ENCODE measurements around the gene DGKE.

The DGKE gene

DNA sequence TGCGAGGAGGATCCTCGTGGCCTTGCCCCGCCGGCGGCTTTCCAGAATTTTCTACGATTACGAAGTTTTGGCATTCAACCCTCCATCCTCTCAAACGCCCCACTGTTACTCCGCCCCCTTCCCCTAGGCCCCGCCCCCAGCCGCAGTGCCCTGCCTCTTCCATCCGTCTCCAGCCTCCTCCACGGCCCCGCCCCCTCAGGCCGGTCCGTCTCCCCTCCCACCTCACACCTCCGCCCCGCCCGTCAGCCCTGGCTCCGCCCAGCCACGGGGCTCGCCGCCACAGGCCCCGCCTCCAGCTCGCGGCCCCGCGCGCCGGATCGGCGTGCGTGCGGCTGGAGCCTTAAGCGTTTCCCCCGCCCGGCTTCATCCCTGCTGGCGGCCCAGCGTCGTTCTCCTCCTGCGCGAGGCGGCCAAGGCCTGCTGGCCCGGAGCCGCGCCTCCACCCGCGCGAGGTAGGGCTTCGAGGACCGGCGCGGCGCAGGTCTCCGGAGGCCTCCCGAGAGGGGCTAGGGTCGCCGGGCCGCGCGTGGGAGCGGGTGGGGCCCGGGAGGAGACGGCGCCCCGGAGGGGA lies at the start of gene DGKE, which contains the start of gene C17orf67:
Gene DGKE, plus strand, starts transcription at position 343 of the 571 bp plus-strand sequence. CDS start 645 bp downstream, outside the sequence.
Gene C17orf67, minus strand, starts transcription at position 112 of the 571 bp plus-strand sequence. CDS start 18,110 bp downstream, outside the sequence.
- peak; percentile 31 to 98 (median 94) for DNase-seq

GRCh38 chr17:56785405-56785804 lies 48.5 kb upstream of the DGKE start:
- no peak for DNase-seq

- DNase-seq = no peak
These were observed 47.8 kb upstream of the DGKE start for GRCh38 chr17:56785997-56786680.

DNA sequence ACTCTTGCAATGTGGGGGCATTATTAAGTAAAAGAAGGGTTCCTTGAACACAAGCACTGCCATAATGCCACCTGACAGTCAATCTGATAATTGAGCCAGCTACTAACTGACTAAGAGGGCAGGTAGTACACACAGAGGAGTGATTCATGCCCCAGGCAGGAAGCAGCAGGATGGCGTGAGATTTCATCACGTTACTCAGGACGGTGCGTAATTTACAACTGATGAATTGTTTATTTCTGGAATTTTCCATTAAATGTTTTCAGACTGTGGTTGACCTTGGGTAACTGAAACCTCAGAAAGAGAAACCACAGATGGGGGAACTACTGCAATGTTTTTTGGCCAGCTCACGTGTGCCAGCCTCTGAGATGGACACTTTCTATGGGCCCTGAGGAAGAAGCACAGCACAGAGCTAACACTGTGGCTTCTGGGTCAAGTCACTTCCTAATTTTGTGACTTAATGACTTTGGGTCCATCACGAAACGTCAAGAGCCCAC lies 46.9 kb upstream of the DGKE start:
- no peak for DNase-seq

DNA sequence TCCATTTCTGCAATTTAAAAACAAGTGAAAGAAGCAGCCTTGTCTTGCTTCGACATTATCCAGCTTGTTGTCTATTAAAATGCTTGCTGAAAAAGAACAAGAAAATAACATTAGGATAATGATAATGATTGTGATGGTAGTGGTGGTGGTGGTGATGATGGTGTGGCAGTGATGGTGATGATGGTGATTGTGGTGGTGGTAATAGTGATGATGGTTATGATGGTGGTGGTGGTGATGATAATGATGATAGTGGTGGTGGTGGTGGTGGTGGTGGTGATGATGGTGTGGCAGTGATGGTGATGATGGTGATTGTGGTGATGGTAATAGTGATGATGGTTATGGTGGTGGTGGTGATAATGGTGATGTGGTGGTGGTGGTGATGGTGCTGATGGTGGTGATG lies 41.7 kb upstream of the DGKE start:
- DNase-seq = no peak

- peak in 9 of 58 donors; percentile 2 to 34 (median 5) for DNase-seq
These were observed 40.4 kb upstream of the DGKE start for GRCh38 chr17:56793531-56793930.

DNA sequence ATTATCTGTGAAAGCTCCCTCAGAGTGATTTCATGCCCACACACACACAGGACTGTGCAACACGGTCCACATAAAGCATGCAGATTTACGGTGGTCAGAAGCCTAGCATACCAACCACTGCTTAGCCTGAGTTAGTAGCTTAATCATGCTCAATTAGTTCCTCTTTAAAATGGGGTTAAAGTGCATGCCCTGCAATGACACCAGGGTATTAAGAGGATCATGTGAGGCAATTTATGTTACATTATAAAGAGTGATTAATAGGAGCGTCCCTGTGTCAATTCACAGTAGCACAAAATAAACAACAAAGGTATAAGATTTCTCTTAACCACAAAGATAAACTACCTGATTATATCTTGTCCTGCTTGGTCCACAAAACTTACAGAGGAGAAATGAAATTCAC lies 40.0 kb upstream of the DGKE start:
- DNase-seq = no peak

GRCh38 chr17:56795221-56795865 lies 38.6 kb upstream of the DGKE start:
- no peak for DNase-seq

GRCh38 chr17:56796536-56796935 lies 37.4 kb upstream of the DGKE start:
- no peak for DNase-seq

DNA sequence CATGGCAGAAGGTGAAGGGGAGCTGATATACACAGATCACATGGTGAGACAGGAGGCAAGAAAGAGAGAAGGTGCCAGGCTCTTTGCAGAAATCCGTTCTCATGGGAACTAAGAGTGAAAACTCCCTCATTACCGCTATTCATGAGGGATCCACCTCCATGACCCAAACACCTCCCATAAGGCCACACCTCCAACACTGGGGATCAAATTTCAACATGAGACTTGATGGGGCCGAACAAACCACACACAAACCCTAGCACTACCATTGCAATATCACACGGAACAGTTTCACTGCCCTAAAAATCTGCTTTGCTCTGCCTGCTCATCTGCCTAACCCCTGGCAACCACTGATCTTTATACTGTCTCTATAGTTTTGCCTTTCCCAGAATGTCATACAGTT lies 35.0 kb upstream of the DGKE start:
- DNase-seq = no peak

DNA sequence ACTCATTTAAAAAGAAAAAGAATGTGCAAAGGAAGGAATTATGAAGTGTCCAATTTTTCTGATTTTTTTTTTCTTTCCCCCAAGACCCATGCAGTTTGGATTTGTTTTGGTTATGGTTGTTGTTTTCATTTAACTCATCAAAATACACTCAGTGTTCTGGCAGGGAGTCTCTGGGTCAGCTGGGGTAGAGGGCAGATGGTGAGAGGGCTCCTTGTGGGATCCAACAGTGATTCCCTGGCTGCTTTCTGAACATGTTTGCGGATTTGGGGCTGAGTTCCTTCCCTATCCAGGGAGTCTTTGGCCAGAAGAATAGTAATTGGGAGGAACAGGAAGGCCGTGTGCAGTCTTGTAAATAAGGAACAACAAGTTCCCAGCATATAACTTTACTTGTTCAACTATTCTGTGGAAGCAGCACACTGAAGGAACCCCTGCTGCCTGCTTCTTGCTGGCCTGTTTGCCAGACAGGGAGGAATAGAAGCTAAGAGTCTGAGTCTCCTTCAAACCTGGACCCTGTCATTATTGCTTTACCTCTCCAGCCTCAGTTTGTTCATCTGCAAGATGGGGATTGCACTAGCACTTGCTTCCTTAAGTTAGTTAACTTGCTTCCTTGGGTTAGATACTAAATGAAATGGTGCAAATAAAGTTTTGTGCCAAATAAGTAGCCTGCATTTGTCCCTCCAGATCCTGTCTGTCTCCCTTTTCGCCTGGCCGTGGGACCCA lies 32.3 kb upstream of the DGKE start:
- no peak for DNase-seq

DNA sequence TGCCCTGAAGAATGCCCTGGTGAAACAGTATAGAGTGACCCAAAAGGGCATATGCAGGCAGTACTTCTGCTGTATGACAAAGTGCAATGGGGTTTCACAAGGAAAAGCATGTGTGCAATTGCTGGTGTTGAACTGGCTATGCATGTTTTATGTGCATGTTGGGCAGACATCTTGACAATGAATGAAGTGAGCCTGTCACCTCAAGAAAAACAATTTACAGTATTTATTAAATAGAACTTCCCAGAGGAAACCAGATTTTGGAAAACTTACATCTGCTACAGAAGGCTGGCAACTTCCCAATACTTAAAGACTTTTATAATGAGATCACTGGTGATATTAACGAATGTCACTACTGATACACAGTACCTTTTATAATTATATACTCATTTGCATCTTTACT lies 30.9 kb upstream of the DGKE start:
- no peak for DNase-seq

DNA sequence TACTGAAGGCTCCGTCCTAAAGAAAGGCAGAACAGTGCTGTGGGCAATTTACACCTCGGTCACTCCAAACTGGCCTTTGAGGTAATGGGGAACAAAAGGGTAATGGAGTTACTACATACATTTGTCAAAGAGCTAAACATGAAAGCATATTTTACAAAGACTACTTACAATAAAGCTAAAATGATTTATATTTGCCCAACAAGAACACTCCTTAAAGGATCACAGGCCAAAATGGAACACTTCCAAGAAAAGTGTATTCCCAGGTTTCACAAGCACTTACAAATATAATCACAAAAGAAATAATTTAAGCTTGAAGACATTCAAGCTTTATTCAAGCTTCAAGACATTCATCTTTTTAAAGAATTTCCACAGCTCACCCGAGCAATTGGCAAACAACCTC lies 29.5 kb upstream of the DGKE start:
- no peak for DNase-seq

GRCh38 chr17:56806949-56807348 lies 27.0 kb upstream of the DGKE start:
- DNase-seq = no peak

GRCh38 chr17:56807723-56808122 lies 26.2 kb upstream of the DGKE start:
- no peak for DNase-seq

DNA sequence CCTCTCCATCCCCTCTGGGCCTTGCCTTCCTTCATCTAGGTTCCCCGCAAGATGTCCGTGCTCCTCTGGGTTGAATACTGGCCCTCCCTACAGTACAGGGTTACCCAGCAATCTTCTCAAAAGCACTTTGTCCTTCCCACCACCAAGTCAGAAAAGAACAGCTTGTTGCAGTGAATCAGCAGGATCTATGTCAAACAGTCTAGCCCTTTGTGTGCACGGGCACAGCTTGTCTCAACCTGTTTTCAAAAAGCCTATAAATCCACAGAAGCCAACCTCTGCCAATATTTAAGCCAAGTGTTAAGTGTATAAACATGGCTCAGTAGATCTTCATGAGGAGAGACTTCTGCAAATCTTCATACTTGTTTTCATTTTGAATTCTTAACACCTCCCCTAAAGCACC lies 25.4 kb upstream of the DGKE start:
- no peak for DNase-seq

DNA sequence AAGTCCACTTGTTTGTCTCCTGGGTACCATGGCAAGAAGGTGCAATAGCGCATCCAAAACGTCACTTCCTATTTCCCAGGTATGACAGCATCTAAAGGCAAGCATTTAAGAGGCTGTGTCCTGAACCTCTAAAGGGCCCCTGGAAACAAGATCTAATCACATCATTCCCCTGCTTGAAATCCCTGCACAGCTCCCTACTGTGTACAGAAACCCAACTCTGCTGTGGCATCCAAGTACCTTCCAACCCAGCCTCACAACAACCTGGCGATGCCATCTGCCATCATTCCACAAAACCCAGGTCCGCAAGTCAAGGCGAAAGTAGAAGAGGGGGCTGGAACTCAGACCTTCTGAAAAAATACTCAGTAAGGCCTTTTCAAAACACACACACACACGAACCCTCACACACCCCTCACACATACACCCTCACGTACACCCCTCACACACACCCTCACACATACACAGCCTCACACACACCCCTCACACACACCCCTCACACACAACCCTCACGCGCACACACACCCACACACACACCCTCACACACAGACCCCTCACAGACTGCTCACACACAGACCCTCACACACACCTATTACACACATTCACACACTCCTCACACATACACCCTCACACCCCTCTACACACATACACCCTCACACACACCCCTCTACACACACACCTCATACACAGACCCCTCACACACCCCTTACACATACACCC lies 24.7 kb upstream of the DGKE start:
- no peak for DNase-seq

- DNase-seq = no peak
These were observed 24.2 kb upstream of the DGKE start for GRCh38 chr17:56809820-56810179.

- no peak for DNase-seq
These were observed 23.6 kb upstream of the DGKE start for GRCh38 chr17:56810343-56810742.

- DNase-seq = no peak
These were observed 22.8 kb upstream of the DGKE start for GRCh38 chr17:56810891-56811775.
